ENCODE measurements around the gene MCM5. TPM values are rescaled to one million over a fixed set of nuclear protein-coding genes. Genes with fewer than 3 reads are reported as not detected.

MCM5 gene
- total and polyA plus RNA-seq, 2 experiments from 2014 or later = 288 to 325 TPM

GRCh38 chr22:35393116-35394010, 6.6 kb upstream of the MCM5 start:
- Histone ChIP-seq H3K27me3 (ENCODE audit: insufficient read depth) (no peaks in the 10 kb centered on the region), H4K20me1 (replicated peaks; ENCODE audit: insufficient read depth) (no peaks in the 10 kb centered on the region; the same call in 1 of the 2 replicates), H3K36me3 (ENCODE audit: insufficient read depth) (peaks cover 5% of the 10 kb centered on the region; the same call in 1 of the 2 replicates), H3K79me2 (replicated peaks; ENCODE audit: insufficient read depth) (no peaks in the 10 kb centered on the region), H3K4me3 (no peak overlapping the region), H2AFZ (no peak overlapping the region), H3K9me2 (ENCODE audit: insufficient read depth) (no peaks in the 10 kb centered on the region), H3K27ac (ENCODE audit: low read depth) (no peak overlapping the region), H3F3A (replicated peaks; ENCODE audit: low read depth) (peaks cover 4% of the 10 kb centered on the region; the same call in 1 of the 2 replicates), H3K4me1 (ENCODE audit: insufficient read depth) (peaks cover 9% of the 10 kb centered on the region), H3K4me2 (no peak overlapping the region)
- Mint-ChIP-seq H3K36me3 (ENCODE audit: low read depth) (peaks cover 44% of the 10 kb centered on the region), H3K27me3 (ENCODE audit: insufficient read depth, low read depth, poor library complexity) (peaks cover 2% of the 10 kb centered on the region), H3K9me3 (no peaks in the 10 kb centered on the region), H3K27ac (no peak overlapping the region; the same call in 1 of the 2 replicates), H3K4me1 (peaks cover 10% of the 10 kb centered on the region), H3K4me3 (no peak overlapping the region)
- ATAC-seq (no peak), DNase-seq (ENCODE audit: low spot score) (no peak)
- TF ChIP-seq ZNF114 (CRISPR knock-in tag; IDR thresholded peaks at IDR 0.05) (no peak), ETS1 (IDR thresholded peaks at IDR 0.05) (no peak), STAT1 (IDR thresholded peaks at IDR 0.05; ENCODE audit: unreplicated experiment) (no peak), JUNB (IDR thresholded peaks at IDR 0.05; ENCODE audit: unreplicated experiment) (no peak), CREB1 (CRISPR knock-in tag; IDR thresholded peaks at IDR 0.05; ENCODE audit: low read depth) (no peak), EZH2 (IDR thresholded peaks at IDR 0.05; ENCODE audit: low read depth, unreplicated experiment) (no peak), ZNF331 (CRISPR knock-in tag; IDR thresholded peaks at IDR 0.05; ENCODE audit: low read depth) (no peak), ZNF462 (CRISPR knock-in tag; IDR thresholded peaks at IDR 0.05) (no peak), NANOG (IDR thresholded peaks at IDR 0.05; ENCODE audit: borderline replicate concordance) (no peak), POLR2AphosphoS5 (IDR thresholded peaks at IDR 0.05; ENCODE audit: low read depth) (no peak), CTCF (conservative IDR thresholded peaks at IDR 0.05; ENCODE audit: low read depth in 2 of 2) (no peak), EZH2phosphoT487 (IDR thresholded peaks at IDR 0.05; ENCODE audit: unreplicated experiment) (no peak), REST (IDR thresholded peaks at IDR 0.05; ENCODE audit: unreplicated experiment) (no peak)

Measured in GM23338 (cell line).